Astrocyte of the cerebellum (primary cell): ENCODE data around the gene SRR.

Experiments
- DNase-seq: peaks from one replicate; pipeline ENCODE4 v3.0.0-alpha.2; 2011; ENCODE audit warnings: low read depth
- H3K4me3 ChIP-seq: 2 replicates; pipeline ENCODE4 v1.5.1; 2011; ENCODE audit warnings: mild to moderate bottlenecking, low read depth, low read length, moderate library complexity
- in situ Hi-C: cut with HindIII; loops from 2 replicates; pipeline ENCODE4 v1.10.0; 2017; ENCODE audit warnings: low sequenced_read_pairs
- TF ChIP-seq, protein P1 (sequence below): IDR thresholded peaks from 2 replicates; pipeline ENCODE4 v1.5.1; 2012; ENCODE audit warnings: low read length, low read depth, moderate library complexity, mild to moderate bottlenecking; ENCODE audit errors: missing control alignments

Gene SRR

DNA sequence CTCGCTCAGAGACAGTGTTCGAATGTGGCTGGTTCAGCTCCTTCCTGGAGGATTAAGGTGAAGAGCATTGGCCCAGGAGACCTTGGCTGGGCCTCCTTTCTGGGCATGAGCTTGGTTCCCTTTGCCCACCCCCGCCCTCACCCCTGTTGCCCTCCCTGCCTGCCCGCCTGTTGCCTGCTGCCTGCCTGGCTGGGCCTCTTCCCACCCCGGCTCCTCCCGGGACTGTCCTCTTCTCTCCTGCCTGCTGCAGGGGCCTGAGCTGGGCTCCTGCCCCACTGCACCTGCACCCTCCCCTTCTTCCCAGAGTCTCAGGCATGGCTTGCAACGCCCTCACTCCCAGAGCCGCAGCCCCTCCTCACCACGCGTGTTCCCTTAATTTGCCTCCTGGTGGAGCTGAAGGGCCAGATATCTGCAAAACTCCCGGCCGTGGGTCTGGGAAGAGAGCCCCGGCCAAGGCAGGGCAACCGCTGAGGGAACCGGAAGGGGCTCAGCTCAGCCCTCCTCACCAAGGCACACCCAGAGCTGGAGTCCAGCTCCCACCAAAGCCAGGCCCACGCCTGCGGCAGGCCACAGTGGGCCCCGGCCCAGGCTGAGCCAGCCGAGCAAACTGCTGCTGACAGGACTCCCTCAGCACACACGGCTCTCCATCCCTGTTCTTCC is 65.9 kb downstream of the SRR start:
- TF ChIP-seq, protein P1, sequence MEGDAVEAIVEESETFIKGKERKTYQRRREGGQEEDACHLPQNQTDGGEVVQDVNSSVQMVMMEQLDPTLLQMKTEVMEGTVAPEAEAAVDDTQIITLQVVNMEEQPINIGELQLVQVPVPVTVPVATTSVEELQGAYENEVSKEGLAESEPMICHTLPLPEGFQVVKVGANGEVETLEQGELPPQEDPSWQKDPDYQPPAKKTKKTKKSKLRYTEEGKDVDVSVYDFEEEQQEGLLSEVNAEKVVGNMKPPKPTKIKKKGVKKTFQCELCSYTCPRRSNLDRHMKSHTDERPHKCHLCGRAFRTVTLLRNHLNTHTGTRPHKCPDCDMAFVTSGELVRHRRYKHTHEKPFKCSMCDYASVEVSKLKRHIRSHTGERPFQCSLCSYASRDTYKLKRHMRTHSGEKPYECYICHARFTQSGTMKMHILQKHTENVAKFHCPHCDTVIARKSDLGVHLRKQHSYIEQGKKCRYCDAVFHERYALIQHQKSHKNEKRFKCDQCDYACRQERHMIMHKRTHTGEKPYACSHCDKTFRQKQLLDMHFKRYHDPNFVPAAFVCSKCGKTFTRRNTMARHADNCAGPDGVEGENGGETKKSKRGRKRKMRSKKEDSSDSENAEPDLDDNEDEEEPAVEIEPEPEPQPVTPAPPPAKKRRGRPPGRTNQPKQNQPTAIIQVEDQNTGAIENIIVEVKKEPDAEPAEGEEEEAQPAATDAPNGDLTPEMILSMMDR = peak; percentile 32
- in situ Hi-C loops = no loop called here
- DNase-seq = no peak
- H3K4me3 ChIP-seq = no peak overlapping the region

DNA sequence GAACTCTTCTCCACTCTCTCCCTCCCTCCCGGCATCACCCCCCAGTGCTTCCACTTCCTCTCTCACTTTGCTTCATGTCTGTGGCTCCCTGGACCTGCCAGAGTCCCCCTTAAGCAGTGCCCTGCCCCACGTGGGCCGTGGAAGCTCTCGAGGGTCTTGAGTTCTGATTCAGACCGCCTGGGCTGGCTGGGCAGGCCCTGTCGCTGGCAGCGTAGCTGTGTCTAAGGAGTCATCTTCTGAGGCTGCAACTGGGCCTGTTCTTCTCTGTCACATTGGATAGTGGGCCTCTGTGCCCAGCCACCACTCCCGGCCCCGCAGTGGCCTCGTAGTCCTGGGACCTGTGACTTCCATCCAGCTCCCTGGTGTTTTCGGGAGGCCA is 66.5 kb downstream of the SRR start:
- TF ChIP-seq, protein P1 = no peak
- H3K4me3 ChIP-seq = no peak overlapping the region
- DNase-seq = no peak
- in situ Hi-C loops = no loop called here

DNA sequence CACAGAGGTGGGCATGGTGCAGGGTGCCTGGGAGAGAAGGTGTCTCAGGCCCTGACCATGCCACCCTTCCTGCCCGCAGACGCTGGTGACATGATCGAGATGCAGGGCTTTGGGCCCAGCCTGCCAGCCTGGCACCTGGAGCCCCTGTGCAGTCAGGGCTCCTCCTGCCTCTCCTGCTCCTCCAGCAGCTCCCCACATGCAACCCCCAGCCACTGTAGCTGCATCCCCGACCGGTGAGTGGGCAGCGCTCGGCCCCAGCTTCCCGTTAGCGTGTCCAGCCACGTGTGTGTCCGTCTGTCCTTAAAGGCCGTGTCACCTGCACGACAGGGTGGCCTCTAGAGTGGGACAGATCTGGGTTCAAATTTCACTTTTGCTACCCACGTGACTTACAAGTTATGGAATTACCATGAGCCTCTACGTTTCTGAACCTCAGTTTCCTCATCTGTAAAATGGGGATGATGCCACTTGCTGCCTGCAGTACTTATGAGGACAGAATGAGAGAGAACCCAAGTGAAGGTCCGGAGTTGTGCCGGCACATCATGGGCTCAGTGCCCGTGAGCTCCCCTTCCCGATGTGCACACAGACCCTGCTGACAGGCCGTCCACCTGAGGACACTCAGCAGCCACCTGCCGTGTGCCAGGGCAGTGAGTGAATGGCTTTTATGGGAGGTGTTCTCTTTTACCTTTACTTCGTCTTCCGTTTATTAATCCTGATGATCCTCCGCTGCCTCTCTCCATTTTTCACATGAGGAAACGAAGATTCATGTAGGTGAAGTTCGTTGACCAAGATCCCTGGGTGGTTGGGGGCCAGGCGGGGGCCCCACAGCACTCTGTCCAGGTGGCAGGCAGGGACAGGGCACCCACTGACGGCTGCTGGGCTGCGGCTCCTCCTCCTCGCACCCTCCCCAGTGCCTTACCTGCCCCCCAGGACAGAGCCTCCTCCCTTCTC is 67.7 kb downstream of the SRR start:
- H3K4me3 ChIP-seq = no peak overlapping the region
- TF ChIP-seq, protein P1 = no peak
- in situ Hi-C loops = no loop called here
- no peak for DNase-seq

DNA sequence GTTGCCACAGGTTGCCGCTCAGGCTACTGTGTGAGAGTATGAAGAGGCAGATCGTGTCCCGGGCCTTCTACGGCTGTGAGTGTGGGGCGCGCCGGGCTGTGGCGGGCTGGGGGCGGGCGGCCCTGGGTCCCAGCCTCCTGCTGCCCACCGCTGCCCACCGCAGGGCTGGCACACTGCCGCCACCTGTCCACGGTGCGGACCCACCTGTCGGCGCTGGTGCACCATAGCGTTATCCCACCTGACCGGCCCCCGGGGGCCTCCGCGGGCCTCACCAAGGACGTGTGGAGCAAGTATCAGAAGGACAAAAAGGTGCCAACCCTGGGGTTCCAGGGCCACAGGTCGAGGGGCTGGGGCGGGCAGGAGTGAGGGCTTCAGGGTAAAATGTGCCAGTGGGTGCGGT is 68.4 kb downstream of the SRR start:
- in situ Hi-C loops = no loop called here
- DNase-seq = no peak
- no peak overlapping the region for H3K4me3 ChIP-seq
- TF ChIP-seq, protein P1 = no peak

DNA sequence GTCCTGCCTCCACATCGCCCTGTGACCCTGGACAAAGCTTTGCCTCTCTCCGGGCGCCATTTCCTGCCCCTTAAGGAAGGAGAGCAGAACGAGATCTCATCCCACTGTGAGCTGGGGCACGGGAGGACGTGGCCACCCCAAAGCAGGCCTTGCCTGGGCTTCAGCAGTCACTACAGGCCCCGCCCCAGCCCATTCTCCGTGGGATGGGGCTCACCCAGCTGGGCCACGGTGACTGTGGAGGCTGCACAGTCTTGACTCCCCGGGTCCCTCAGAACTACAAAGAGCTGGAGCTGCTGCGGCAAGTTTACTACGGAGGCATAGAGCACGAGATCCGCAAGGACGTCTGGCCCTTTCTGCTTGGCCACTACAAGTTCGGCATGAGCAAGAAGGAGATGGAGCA is 68.9 kb downstream of the SRR start:
- H3K4me3 ChIP-seq = no peak overlapping the region
- in situ Hi-C loops = no loop called here
- TF ChIP-seq, protein P1 = no peak
- DNase-seq = no peak

DNA sequence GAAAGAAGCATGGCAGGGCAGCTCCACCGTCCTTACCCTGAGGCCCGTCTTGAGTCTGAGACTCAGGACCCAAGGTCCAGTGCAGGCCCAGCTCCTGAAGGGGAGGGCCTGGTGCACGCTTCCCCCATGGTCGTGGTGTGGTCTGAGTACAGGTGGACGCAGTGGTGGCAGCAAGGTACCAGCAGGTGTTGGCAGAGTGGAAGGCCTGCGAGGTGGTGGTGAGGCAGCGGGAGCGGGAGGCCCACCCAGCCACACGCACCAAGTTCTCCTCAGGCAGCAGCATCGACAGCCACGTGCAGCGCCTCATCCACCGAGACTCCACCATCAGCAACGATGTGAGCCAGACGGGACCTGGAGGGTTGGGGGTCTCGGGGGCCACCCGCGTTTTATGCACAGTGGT is 69.4 kb downstream of the SRR start:
- no peak for DNase-seq
- TF ChIP-seq, protein P1 = no peak
- in situ Hi-C loops = no loop called here
- H3K4me3 ChIP-seq = no peak overlapping the region
